HepG2 (cell line): ENCODE data around the gene FAM20C. TPM values are rescaled to one million over a fixed set of nuclear protein-coding genes. Genes with fewer than 3 reads are reported as not detected.

Experiments used
- ATAC-seq: fragments of 200-7000 bp; cut with Tn5 transposase; 3 replicates; pipeline ENCODE4 v1.9.1; 2020; ENCODE audit warnings: mild to moderate bottlenecking, moderate library complexity
- BruUV-seq: library from RNA; stranded (reverse); fragments of 400-500 nt; replicated peaks from 2 replicates; lab custom pipeline; 2021; lab: Mats Ljungman, UMichigan
- CTCF ChIA-PET: fragments of 300-600 bp; formaldehyde crosslinking; extraction: SDS; loops from one replicate; lab custom pipeline; 2021; ENCODE audit warnings: low total read pairs, inconsistent platforms, low intra/inter-chr PET ratio; lab: Yijun Ruan, JAX
- POLR2A ChIA-PET: fragments of 350-600 bp; sonication (Branson Sonifier 250); formaldehyde crosslinking; loops from one replicate; lab custom pipeline; 2020; ENCODE audit warnings: antibody characterized with exemption, inconsistent platforms; lab: Yijun Ruan, JAX
- DNase-seq: peaks from one replicate; pipeline ENCODE4 v3.0.0-alpha.2; 2015; ENCODE audit warnings: low spot score
- FAIRE-seq: peaks from 3 replicates; lab custom pipeline; 2011; peaks lifted over from hg19 to GRCh38; lab: Jason Lieb, UNC
- H2AFZ ChIP-seq: one replicate; pipeline ENCODE4 v1.6.1; 2011; ENCODE audit warnings: low read length, inconsistent platforms
- H3K27ac ChIP-seq: fragments of 300-600 bp; 3 replicates; pipeline ENCODE4 v1.8.0; 2011; ENCODE audit warnings: mixed run types, mild to moderate bottlenecking, mixed read lengths, low read length, inconsistent platforms; ENCODE audit not compliant: insufficient read depth; ENCODE audit errors: extremely low read length
- H3K27me3 ChIP-seq, 2 experiments: fragments of 200-600 bp in 1 of 2; 2 replicates in 1 of 2; 3 replicates in 1 of 2; pipeline versions ENCODE4 v1.6.0 to v1.8.0; 2011; ENCODE audit warnings: low read length in 2 of 2, mild to moderate bottlenecking in 2 of 2, moderate library complexity in 2 of 2, inconsistent platforms in 1 of 2; ENCODE audit not compliant: insufficient read depth in 2 of 2, control insufficient read depth in 1 of 2
- H3K36me3 ChIP-seq, 2 experiments: fragments of 200-600 bp in 1 of 2; replicated peaks in 1 of 2; 2 replicates in 1 of 2; 3 replicates in 1 of 2; pipeline versions ENCODE4 v1.5.1 to v1.8.0; 2011; ENCODE audit warnings: low read length in 2 of 2, inconsistent platforms in 1 of 2; ENCODE audit not compliant: insufficient read depth in 2 of 2, control insufficient read depth in 1 of 2
- H3K4me1 ChIP-seq: 2 replicates; pipeline ENCODE4 v1.5.1; 2012; ENCODE audit warnings: low read length, inconsistent platforms; ENCODE audit not compliant: insufficient read depth
- H3K4me2 ChIP-seq: 2 replicates; pipeline ENCODE4 v1.6.0; 2011; ENCODE audit warnings: low read depth, low read length, inconsistent platforms
- H3K4me3 ChIP-seq, 3 experiments: fragments of 200-600 bp in 1 of 3; sonication (generic), shearing (Covaris generic) in 1 of 3; replicated peaks in 1 of 3; 2 replicates each; pipeline ENCODE4 v1.5.1; 2011 to 2016; ENCODE audit warnings: low read length in 3 of 3, inconsistent platforms in 2 of 3, low read depth in 2 of 3, mild to moderate bottlenecking in 2 of 3, control low read depth in 1 of 3, mixed read lengths in 1 of 3; ENCODE audit not compliant: insufficient read depth in 1 of 3
- H3K79me2 ChIP-seq: one replicate; pipeline ENCODE4 v1.6.1; 2011; ENCODE audit warnings: low read length, inconsistent platforms; ENCODE audit not compliant: insufficient read depth
- H3K9ac ChIP-seq: 2 replicates; pipeline ENCODE4 v1.6.0; 2011; ENCODE audit warnings: mild to moderate bottlenecking, low read depth, low read length, inconsistent platforms; ENCODE audit not compliant: insufficient read depth
- H3K9me3 ChIP-seq: 2 replicates; pipeline ENCODE4 v1.5.1; 2012; ENCODE audit warnings: mild to moderate bottlenecking, low read length
- H4K20me1 ChIP-seq: 2 replicates; pipeline ENCODE4 v1.6.0; 2011; ENCODE audit warnings: inconsistent platforms, mild to moderate bottlenecking, low read length, moderate library complexity; ENCODE audit not compliant: insufficient read depth
- ADNP ChIP-seq: sonication (generic); formaldehyde crosslinking; IDR thresholded peaks from 2 replicates; pipeline ENCODE4 v1.4.0; 2020; ENCODE audit warnings: missing genetic modification reagents
- CENPT ChIP-seq: sonication (generic); formaldehyde crosslinking; IDR thresholded peaks from 2 replicates; pipeline ENCODE4 v1.8.0; 2022; ENCODE audit warnings: low read depth, mild to moderate bottlenecking, moderate library complexity, missing genetic modification reagents
- HNF4G ChIP-seq, 2 experiments: sonication (generic) in 1 of 2; formaldehyde crosslinking in 1 of 2; IDR thresholded peaks; 2 replicates each; pipeline versions ENCODE4 v1.4.0 to v1.6.1; 2011 to 2020; ENCODE audit warnings: borderline replicate concordance in 2 of 2, low read depth in 2 of 2, mild to moderate bottlenecking in 2 of 2, low read length in 1 of 2, missing genetic modification reagents in 1 of 2, moderate library complexity in 1 of 2
- MTF1 ChIP-seq: sonication (generic); formaldehyde crosslinking; IDR thresholded peaks from 2 replicates; pipeline ENCODE4 v1.5.0; 2020; ENCODE audit warnings: missing genetic modification reagents
- PHF20 ChIP-seq: sonication (generic); formaldehyde crosslinking; IDR thresholded peaks from 2 replicates; pipeline ENCODE4 v1.5.0; 2020; ENCODE audit warnings: mild to moderate bottlenecking, missing genetic modification reagents
- RARG ChIP-seq: sonication (generic); formaldehyde crosslinking; IDR thresholded peaks from 2 replicates; pipeline ENCODE4 v1.4.0; 2020; ENCODE audit warnings: low read depth, mild to moderate bottlenecking, missing genetic modification reagents
- SP140L ChIP-seq: sonication (generic); formaldehyde crosslinking; IDR thresholded peaks from 2 replicates; pipeline ENCODE4 v1.4.0; 2020; ENCODE audit warnings: missing genetic modification reagents, borderline replicate concordance
- ZNF30 ChIP-seq: sonication (generic); formaldehyde crosslinking; IDR thresholded peaks from 2 replicates; pipeline ENCODE4 v1.5.0; 2020; ENCODE audit warnings: mild to moderate bottlenecking, missing genetic modification reagents
- ZNF558 ChIP-seq: sonication (generic); formaldehyde crosslinking; IDR thresholded peaks from 2 replicates; pipeline ENCODE4 v1.9.0; 2022; ENCODE audit warnings: mild to moderate bottlenecking, missing genetic modification reagents, borderline replicate concordance
- ZNF7 ChIP-seq: IDR thresholded peaks from 2 replicates; pipeline ENCODE4 v1.6.1; 2016; ENCODE audit warnings: missing biosample characterization, missing genetic modification reagents
- ZNF703 ChIP-seq: sonication (generic); formaldehyde crosslinking; IDR thresholded peaks from 2 replicates; pipeline ENCODE4 v1.5.1; 2020; ENCODE audit warnings: missing genetic modification reagents, mild to moderate bottlenecking, moderate library complexity, borderline replicate concordance
- ZNF747 ChIP-seq: sonication (generic); formaldehyde crosslinking; IDR thresholded peaks from 2 replicates; pipeline ENCODE4 v1.8.1; 2023; ENCODE audit warnings: missing genetic modification reagents, mild to moderate bottlenecking, borderline replicate concordance
- ZNF780A ChIP-seq: sonication (generic); formaldehyde crosslinking; IDR thresholded peaks from 2 replicates; pipeline ENCODE4 v1.8.0; 2022; ENCODE audit warnings: mild to moderate bottlenecking, missing genetic modification reagents, moderate library complexity
- ZSCAN9 ChIP-seq: IDR thresholded peaks from 2 replicates; pipeline ENCODE4 v1.6.1; 2016; ENCODE audit warnings: borderline replicate concordance
- WGBS: methylation state at CpG from one replicate; pipeline ENCODE4 v1.1.6; 2017; ENCODE audit warnings: low lambda C conversion rate; 5-methylcytosine and 5-hydroxymethylcytosine counted together
- in situ Hi-C: cut with HindIII; loops from 2 replicates; pipeline ENCODE4 v1.10.0; 2017; ENCODE audit warnings: low pct_unique_long_range_greater_than_20kb; ENCODE audit not compliant: extremely low pct_ligation_motif_present
- intact Hi-C: fragments of 100-400 bp; cut with micrococcal nuclease; formaldehyde crosslinking; loops from one replicate; pipeline ENCODE4 v1.10.0; 2022; ENCODE audit not compliant: unreplicated experiment
- polyA plus RNA-seq, 8 experiments: library from polyadenylated mRNA; depleted of rRNA in 3 of 8; stranded (reverse) in 7 of 8; unstranded in 1 of 8; fragments of >200 nt; fragmentation: Illumina TruSeq in 4 of 8; extraction: Trizol in 4 of 8; gene quantifications; 2 replicates each; pipeline versions ENCODE4 v1.2.1 to v1.2.3, GENCODE V29; 2011 to 2016; ENCODE audit warnings: low read depth in 4 of 8, missing spikeins in 1 of 8, mixed read lengths in 1 of 8; ENCODE audit not compliant: insufficient read depth in 1 of 8
- total RNA-seq, 5 experiments: library from RNA; depleted of rRNA; stranded (reverse); fragments of >200 nt; fragmentation: Illumina TruSeq; extraction: Trizol; gene quantifications; 2 replicates each; pipeline ENCODE4 v1.2.3, GENCODE V29; 2016; ENCODE audit warnings: low read depth in 1 of 5
- TF ChIP-seq, protein P1 (sequence below): IDR thresholded peaks from 2 replicates; pipeline ENCODE4 v1.6.1; 2016; ENCODE audit warnings: control low read depth
- TF ChIP-seq, protein P2 (sequence below): sonication (generic); formaldehyde crosslinking; IDR thresholded peaks from 2 replicates; pipeline ENCODE4 v1.9.0; 2022; ENCODE audit warnings: low read depth, missing genetic modification reagents

FAM20C gene
- total and polyA plus RNA-seq, 2 of the 13 experiments (the other 11 are each of a cell fraction or from before 2014, with no cell fraction given): 11.9 to 19.9 TPM

DNA sequence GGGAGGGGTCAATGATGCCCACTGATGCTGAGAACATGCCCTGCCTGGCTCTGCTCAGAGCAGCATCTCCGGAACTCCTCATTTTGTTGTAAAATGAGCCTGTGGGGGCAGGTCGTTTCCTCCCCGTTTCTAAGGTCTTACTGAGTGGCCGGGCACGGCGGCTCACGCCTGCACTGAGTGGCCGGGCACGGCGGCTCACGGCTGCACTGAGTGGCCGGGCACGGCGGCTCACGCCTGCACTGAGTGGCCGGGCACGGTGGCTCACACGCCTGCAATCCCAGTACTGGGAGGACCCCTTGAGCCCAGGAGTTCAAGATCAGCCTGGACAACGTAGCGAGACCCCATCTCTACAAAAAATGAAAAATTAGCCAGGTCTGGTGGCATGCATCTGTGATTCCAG lies 58.6 kb downstream of the FAM20C start:
- no peak overlapping the region for H3K4me2 ChIP-seq
- H2AFZ ChIP-seq: no peak overlapping the region
- H3K9ac ChIP-seq: no peak overlapping the region
- CTCF ChIA-PET: no interaction called here
- peaks cover 15 to 50% of the 10 kb centered on the region in 2 experiments; a peak in 4 of 5 replicates for H3K36me3 ChIP-seq
- in situ Hi-C loops: no loop called here
- FAIRE-seq (no peak), DNase-seq (no peak), ATAC-seq (peak; percentile 14; the same call in 1 of the 3 replicates)
- H4K20me1 ChIP-seq: no peaks in the 10 kb centered on the region
- no peak overlapping the region for H3K4me3 ChIP-seq
- no peaks in the 10 kb centered on the region for H3K4me1 ChIP-seq
- H3K27ac ChIP-seq: no peak overlapping the region
- intact Hi-C loops: no loop called here
- no peaks in the 10 kb centered on the region for H3K27me3 ChIP-seq
- H3K9me3 ChIP-seq: no peaks in the 10 kb centered on the region
- TF ChIP-seq ZNF780A (CRISPR knock-in tag) (no peak), RARG (CRISPR knock-in tag) (no peak), ZNF703 (CRISPR knock-in tag) (no peak), ZNF747 (CRISPR knock-in tag) (no peak), MTF1 (CRISPR knock-in tag) (no peak), SP140L (CRISPR knock-in tag) (no peak), ZNF30 (CRISPR knock-in tag) (no peak), CENPT (CRISPR knock-in tag) (no peak), PHF20 (CRISPR knock-in tag) (no peak), ADNP (no peak), ZNF558 (CRISPR knock-in tag) (no peak), ZSCAN9 (CRISPR knock-in tag) (no peak), HNF4G (IDR thresholded peaks at IDR 0.05; ENCODE audit: borderline replicate concordance, low read depth, low read length) (no peak), HNF4G (CRISPR knock-in tag; IDR thresholded peaks at IDR 0.05; ENCODE audit: borderline replicate concordance, low read depth) (no peak), ZNF7 (CRISPR knock-in tag) (no peak)
- TF ChIP-seq, protein P1, sequence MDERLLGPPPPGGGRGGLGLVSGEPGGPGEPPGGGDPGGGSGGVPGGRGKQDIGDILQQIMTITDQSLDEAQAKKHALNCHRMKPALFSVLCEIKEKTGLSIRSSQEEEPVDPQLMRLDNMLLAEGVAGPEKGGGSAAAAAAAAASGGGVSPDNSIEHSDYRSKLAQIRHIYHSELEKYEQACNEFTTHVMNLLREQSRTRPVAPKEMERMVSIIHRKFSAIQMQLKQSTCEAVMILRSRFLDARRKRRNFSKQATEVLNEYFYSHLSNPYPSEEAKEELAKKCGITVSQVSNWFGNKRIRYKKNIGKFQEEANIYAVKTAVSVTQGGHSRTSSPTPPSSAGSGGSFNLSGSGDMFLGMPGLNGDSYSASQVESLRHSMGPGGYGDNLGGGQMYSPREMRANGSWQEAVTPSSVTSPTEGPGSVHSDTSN (CRISPR knock-in tag): no peak
- TF ChIP-seq, protein P2, sequence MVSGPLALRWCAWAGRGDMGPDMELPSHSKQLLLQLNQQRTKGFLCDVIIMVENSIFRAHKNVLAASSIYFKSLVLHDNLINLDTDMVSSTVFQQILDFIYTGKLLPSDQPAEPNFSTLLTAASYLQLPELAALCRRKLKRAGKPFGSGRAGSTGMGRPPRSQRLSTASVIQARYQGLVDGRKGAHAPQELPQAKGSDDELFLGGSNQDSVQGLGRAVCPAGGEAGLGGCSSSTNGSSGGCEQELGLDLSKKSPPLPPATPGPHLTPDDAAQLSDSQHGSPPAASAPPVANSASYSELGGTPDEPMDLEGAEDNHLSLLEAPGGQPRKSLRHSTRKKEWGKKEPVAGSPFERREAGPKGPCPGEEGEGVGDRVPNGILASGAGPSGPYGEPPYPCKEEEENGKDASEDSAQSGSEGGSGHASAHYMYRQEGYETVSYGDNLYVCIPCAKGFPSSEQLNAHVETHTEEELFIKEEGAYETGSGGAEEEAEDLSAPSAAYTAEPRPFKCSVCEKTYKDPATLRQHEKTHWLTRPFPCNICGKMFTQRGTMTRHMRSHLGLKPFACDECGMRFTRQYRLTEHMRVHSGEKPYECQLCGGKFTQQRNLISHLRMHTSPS: no peak
- TF ChIP-seq, all 625 proteins: peak for 0
- H3K79me2 ChIP-seq: no peaks in the 10 kb centered on the region
- POLR2A ChIA-PET: no interaction called here
- no TSS peak for BruUV-seq
- WGBS: 98% methylated on average over 20 of the region's 20 CpGs
